ES-I3 (cell line): Measurements from ENCODE around the gene CYP3A4.
"Not testable (repeated sequence)": the region's sequence is repeated elsewhere in the genome, so short reads cannot be mapped to it uniquely, and the experiment has no call there.

ENCODE experiments used
- H3K36me3 ChIP-seq: 2 replicates; pipeline ENCODE4 v1.6.1; 2013; ENCODE audit warnings: mild to moderate bottlenecking, low read length, control low read depth, moderate library complexity; ENCODE audit not compliant: insufficient read depth
- H3K4me1 ChIP-seq: 2 replicates; pipeline ENCODE4 v1.6.1; 2013; ENCODE audit warnings: mild to moderate bottlenecking, control low read depth, low read length; ENCODE audit not compliant: insufficient read depth
- H3K9ac ChIP-seq: 2 replicates; pipeline ENCODE4 v1.6.1; 2013; ENCODE audit warnings: low read depth, mild to moderate bottlenecking, low read length, moderate library complexity
- H3K9me3 ChIP-seq: 2 replicates; pipeline ENCODE4 v1.6.1; 2013; ENCODE audit warnings: mild to moderate bottlenecking, low read length, moderate library complexity; ENCODE audit not compliant: control insufficient read depth, insufficient read depth

Gene CYP3A4

GRCh38 chr7:99733003-99733402, 51.0 kb downstream of the CYP3A4 start:
- Histone ChIP-seq H3K9ac (no peak overlapping the region), H3K4me1 (no peaks in the 10 kb centered on the region), H3K36me3 (no peaks in the 10 kb centered on the region), H3K9me3 (no peaks in the 10 kb centered on the region)

GRCh38 chr7:99731638-99732374, 52.2 kb downstream of the CYP3A4 start:
- Histone ChIP-seq H3K36me3 (no peaks in the 10 kb centered on the region), H3K4me1 (no peaks in the 10 kb centered on the region), H3K9ac (no peak overlapping the region), H3K9me3 (no peaks in the 10 kb centered on the region)

GRCh38 chr7:99730992-99731391, 53.0 kb downstream of the CYP3A4 start:
- no peak overlapping the region for H3K9ac ChIP-seq
- no peaks in the 10 kb centered on the region for H3K9me3 ChIP-seq
- H3K4me1 ChIP-seq, result no peaks in the 10 kb centered on the region
- no peaks in the 10 kb centered on the region for H3K36me3 ChIP-seq

- Histone ChIP-seq H3K4me1 (no peaks in the 10 kb centered on the region), H3K9ac (no peak overlapping the region), H3K9me3 (no peaks in the 10 kb centered on the region), H3K36me3 (no peaks in the 10 kb centered on the region)
These were observed 53.7 kb downstream of the CYP3A4 start for GRCh38 chr7:99730238-99730810.

GRCh38 chr7:99729486-99730237, 54.3 kb downstream of the CYP3A4 start:
- Histone ChIP-seq H3K9ac (no peak overlapping the region), H3K4me1 (no peaks in the 10 kb centered on the region), H3K36me3 (no peaks in the 10 kb centered on the region), H3K9me3 (no peaks in the 10 kb centered on the region)

- H3K4me1 ChIP-seq, result no peaks in the 10 kb centered on the region
- no peak overlapping the region for H3K9ac ChIP-seq
- no peaks in the 10 kb centered on the region for H3K36me3 ChIP-seq
- H3K9me3 ChIP-seq, result no peaks in the 10 kb centered on the region
These were observed 55.4 kb downstream of the CYP3A4 start for GRCh38 chr7:99728615-99729014.

- H3K36me3 ChIP-seq, H3K9me3 ChIP-seq, H3K4me1 ChIP-seq, H3K9ac ChIP-seq: not testable (repeated sequence)
These were observed 60.8 kb downstream of the CYP3A4 start for GRCh38 chr7:99723201-99723600.

- no peak overlapping the region for H3K9ac ChIP-seq
- no peaks in the 10 kb centered on the region for H3K9me3 ChIP-seq
- H3K4me1 ChIP-seq, result no peaks in the 10 kb centered on the region
- no peaks in the 10 kb centered on the region for H3K36me3 ChIP-seq
These were observed 63.0 kb downstream of the CYP3A4 start for GRCh38 chr7:99720800-99721595.

GRCh38 chr7:99719996-99720769, 63.8 kb downstream of the CYP3A4 start:
- no peak overlapping the region for H3K9ac ChIP-seq
- no peaks in the 10 kb centered on the region for H3K9me3 ChIP-seq
- H3K4me1 ChIP-seq, result no peaks in the 10 kb centered on the region
- H3K36me3 ChIP-seq, result no peaks in the 10 kb centered on the region

GRCh38 chr7:99713995-99714570, 69.9 kb downstream of the CYP3A4 start:
- peaks cover 8% of the 10 kb centered on the region for H3K9me3 ChIP-seq
- H3K9ac ChIP-seq, result no peak overlapping the region
- no peaks in the 10 kb centered on the region for H3K4me1 ChIP-seq
- H3K36me3 ChIP-seq, result no peaks in the 10 kb centered on the region

GRCh38 chr7:99709838-99710578, 74.0 kb downstream of the CYP3A4 start:
- no peaks in the 10 kb centered on the region for H3K36me3 ChIP-seq
- no peak overlapping the region for H3K9ac ChIP-seq
- H3K4me1 ChIP-seq, result no peaks in the 10 kb centered on the region
- peaks cover 16% of the 10 kb centered on the region for H3K9me3 ChIP-seq

- Histone ChIP-seq H3K9me3 (peaks cover 10% of the 10 kb centered on the region), H3K9ac (no peak overlapping the region), H3K4me1 (no peaks in the 10 kb centered on the region), H3K36me3 (no peaks in the 10 kb centered on the region)
These were observed 74.7 kb downstream of the CYP3A4 start for GRCh38 chr7:99709260-99709659.

- Histone ChIP-seq H3K9ac (no peak overlapping the region), H3K9me3 (peaks cover 10% of the 10 kb centered on the region), H3K36me3 (no peaks in the 10 kb centered on the region), H3K4me1 (no peaks in the 10 kb centered on the region)
These were observed 76.9 kb downstream of the CYP3A4 start for GRCh38 chr7:99707096-99707495.
